Smooth muscle cell (in vitro differentiated cells): Measurements from ENCODE around the gene HSBP1L1. TPM values are rescaled to one million over a fixed set of nuclear protein-coding genes. Genes with fewer than 3 reads are reported as not detected.

ENCODE experiments used
- DNase-seq: peaks from one replicate; lab custom pipeline; 2025; ENCODE audit not compliant: unreplicated experiment; lab: John Stamatoyannopoulos, UW
- H2AFZ ChIP-seq: fragments of 200-600 bp; sonication (generic); 2 replicates; pipeline ENCODE4 v1.6.0; 2016; ENCODE audit warnings: antibody characterized with exemption, low read depth, mild to moderate bottlenecking
- H3F3A ChIP-seq: fragments of 200-600 bp; sonication (generic); 2 replicates; pipeline ENCODE4 v1.6.0; 2017; ENCODE audit warnings: antibody characterized with exemption, low read depth
- H3K27ac ChIP-seq: fragments of 200-600 bp; sonication (generic); 2 replicates; pipeline ENCODE4 v1.5.1; 2016; ENCODE audit warnings: low read depth, mild to moderate bottlenecking
- H3K27me3 ChIP-seq: fragments of 200-600 bp; sonication (generic); 2 replicates; pipeline ENCODE4 v1.6.1; 2016; ENCODE audit warnings: low read depth, mild to moderate bottlenecking
- H3K36me3 ChIP-seq: fragments of 200-600 bp; sonication (generic); 2 replicates; pipeline ENCODE4 v1.5.1; 2016; ENCODE audit warnings: low read depth
- H3K4me1 ChIP-seq: fragments of 200-600 bp; sonication (generic); 2 replicates; pipeline ENCODE4 v1.5.1; 2016; ENCODE audit warnings: low read depth
- H3K4me2 ChIP-seq: fragments of 200-600 bp; sonication (generic); 2 replicates; pipeline ENCODE4 v1.6.0; 2016; ENCODE audit warnings: mild to moderate bottlenecking
- H3K4me3 ChIP-seq: fragments of 200-600 bp; sonication (generic); 2 replicates; pipeline ENCODE4 v1.5.1; 2016; ENCODE audit warnings: mild to moderate bottlenecking
- H3K79me2 ChIP-seq: fragments of 200-600 bp; sonication (generic); 2 replicates; pipeline ENCODE4 v1.6.0; 2016; ENCODE audit warnings: low read depth, mild to moderate bottlenecking
- H3K9ac ChIP-seq: fragments of 200-600 bp; sonication (generic); 2 replicates; pipeline ENCODE4 v1.6.0; 2016; ENCODE audit warnings: low read depth
- H3K9me3 ChIP-seq: fragments of 200-600 bp; sonication (generic); replicated peaks from 2 replicates; pipeline ENCODE4 v1.5.1; 2016; ENCODE audit warnings: low read depth
- H4K20me1 ChIP-seq: fragments of 200-600 bp; sonication (generic); 2 replicates; pipeline ENCODE4 v1.6.0; 2016; ENCODE audit warnings: low read depth
- WGBS: methylation state at CpG from one replicate; pipeline ENCODE4 v1.1.7; 2016; ENCODE audit warnings: low lambda C conversion rate; 5-methylcytosine and 5-hydroxymethylcytosine counted together
- polyA plus RNA-seq: library from polyadenylated mRNA; unstranded; fragments of >200 nt; fragmentation: Nextera tagmentation; extraction: Ambion mirVana; gene quantifications from 2 replicates; pipeline ENCODE4 v1.2.1, GENCODE V29; 2016
- total RNA-seq: library from RNA; depleted of rRNA; stranded (reverse); fragments of >200 nt; gene quantifications from 2 replicates; pipeline ENCODE4 v1.2.3, GENCODE V29; 2014
- TF ChIP-seq, protein P1 (sequence below): fragments of 200-600 bp; sonication (generic); IDR thresholded peaks from 2 replicates; pipeline ENCODE4 v1.5.1; 2017; ENCODE audit warnings: borderline replicate concordance, mild to moderate bottlenecking, antibody characterized with exemption; ENCODE audit not compliant: insufficient read depth, poor library complexity, severe bottlenecking

The HSBP1L1 gene
- total and polyA plus RNA-seq, 2 experiments from 2014 or later: 12.4 to 24.6 TPM

DNA sequence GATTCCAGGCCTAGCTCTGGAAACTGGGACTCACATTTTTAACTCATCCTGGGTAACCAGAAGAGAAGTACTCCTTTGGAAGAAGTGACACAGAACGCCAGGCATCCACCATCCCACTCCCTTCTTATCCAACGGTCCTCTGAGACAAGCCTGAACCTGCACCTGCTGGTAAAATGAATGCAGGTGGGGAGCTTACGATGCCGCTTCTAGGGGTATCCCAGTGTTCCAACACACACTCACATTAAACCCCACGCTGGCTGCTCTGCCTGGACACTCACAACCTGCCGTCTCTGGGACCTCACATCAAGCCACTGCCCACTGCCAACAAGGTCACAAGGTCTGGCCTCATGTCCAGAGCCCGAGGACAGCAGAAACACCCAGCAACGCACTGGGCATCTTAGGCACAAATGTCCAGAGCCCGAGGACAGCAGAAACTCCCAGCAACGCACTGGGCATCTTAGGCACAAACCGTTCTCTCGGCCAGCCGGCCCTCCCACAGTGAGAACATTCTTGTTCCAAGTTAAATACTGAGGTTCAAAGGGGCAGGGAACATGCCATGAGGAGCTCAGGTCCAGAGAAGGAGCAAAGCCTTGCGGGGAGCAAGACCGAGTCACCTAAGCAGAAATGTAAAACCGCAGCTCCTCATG, 22.8 kb upstream of the HSBP1L1 start:
- Histone ChIP-seq H3K27me3 (no peaks in the 10 kb centered on the region), H3K9ac (no peak overlapping the region), H3K4me2 (no peak overlapping the region), H3K79me2 (peaks cover 71% of the 10 kb centered on the region), H3K4me3 (no peak overlapping the region), H3F3A (no peaks in the 10 kb centered on the region), H3K4me1 (no peaks in the 10 kb centered on the region), H3K9me3 (no peaks in the 10 kb centered on the region), H2AFZ (no peak overlapping the region), H3K27ac (no peak overlapping the region), H4K20me1 (peaks cover 100% of the 10 kb centered on the region), H3K36me3 (no peaks in the 10 kb centered on the region)
- 95% methylated on average over 16 of the region's 16 CpGs for WGBS
- TF ChIP-seq, protein P1, sequence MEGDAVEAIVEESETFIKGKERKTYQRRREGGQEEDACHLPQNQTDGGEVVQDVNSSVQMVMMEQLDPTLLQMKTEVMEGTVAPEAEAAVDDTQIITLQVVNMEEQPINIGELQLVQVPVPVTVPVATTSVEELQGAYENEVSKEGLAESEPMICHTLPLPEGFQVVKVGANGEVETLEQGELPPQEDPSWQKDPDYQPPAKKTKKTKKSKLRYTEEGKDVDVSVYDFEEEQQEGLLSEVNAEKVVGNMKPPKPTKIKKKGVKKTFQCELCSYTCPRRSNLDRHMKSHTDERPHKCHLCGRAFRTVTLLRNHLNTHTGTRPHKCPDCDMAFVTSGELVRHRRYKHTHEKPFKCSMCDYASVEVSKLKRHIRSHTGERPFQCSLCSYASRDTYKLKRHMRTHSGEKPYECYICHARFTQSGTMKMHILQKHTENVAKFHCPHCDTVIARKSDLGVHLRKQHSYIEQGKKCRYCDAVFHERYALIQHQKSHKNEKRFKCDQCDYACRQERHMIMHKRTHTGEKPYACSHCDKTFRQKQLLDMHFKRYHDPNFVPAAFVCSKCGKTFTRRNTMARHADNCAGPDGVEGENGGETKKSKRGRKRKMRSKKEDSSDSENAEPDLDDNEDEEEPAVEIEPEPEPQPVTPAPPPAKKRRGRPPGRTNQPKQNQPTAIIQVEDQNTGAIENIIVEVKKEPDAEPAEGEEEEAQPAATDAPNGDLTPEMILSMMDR: no peak
- DNase-seq: no peak

GRCh38 chr18:79942211-79942610, 22.2 kb upstream of the HSBP1L1 start:
- Histone ChIP-seq H3K9me3 (no peaks in the 10 kb centered on the region), H3K9ac (no peak overlapping the region), H3K4me2 (no peak overlapping the region), H3K27me3 (no peaks in the 10 kb centered on the region), H2AFZ (no peak overlapping the region), H3K79me2 (peaks cover 70% of the 10 kb centered on the region), H3K27ac (no peak overlapping the region), H3K4me1 (no peaks in the 10 kb centered on the region), H4K20me1 (peaks cover 100% of the 10 kb centered on the region), H3F3A (no peaks in the 10 kb centered on the region), H3K4me3 (no peak overlapping the region), H3K36me3 (no peaks in the 10 kb centered on the region)
- WGBS: 97% methylated on average over 7 of the region's 7 CpGs
- no peak for DNase-seq
- TF ChIP-seq, protein P1: no peak

DNA sequence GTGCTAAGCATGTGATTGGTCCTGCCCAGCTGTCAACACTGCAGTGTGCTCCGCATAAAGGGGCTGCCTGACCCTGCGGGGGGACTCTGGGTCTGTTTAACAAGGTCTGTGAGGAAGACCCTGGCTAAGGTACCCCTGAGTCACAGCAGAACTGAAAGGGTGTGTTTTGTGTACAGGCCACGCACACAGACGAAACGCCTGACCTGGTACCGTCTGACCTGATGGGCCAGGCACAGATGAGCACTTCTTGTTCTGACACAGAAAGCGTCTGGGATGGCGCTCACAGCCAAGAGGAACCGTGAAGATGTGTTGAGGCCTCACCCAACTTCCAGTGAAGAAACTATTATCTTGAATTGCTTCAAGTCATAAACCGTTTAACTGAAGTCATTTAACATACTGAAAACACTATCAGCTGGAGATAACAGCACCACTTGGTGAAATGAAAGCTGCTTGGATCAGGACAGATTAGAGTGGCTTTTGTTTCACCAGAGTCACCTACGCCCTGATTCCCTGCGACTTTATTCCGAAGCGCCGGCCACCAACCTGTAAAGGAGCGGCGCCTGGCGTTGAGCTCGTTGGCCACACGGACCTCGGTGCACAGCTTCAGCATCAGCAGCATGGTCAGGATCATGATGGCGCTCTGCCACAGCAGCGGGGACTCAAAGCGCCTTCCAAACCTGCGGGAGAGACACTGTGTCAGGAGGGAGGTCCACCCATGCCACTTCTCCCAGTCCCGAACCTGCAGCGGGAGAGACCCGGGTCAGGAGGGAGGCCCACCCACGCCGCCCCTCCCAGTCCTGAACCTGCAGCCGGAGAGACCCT, 21.4 kb upstream of the HSBP1L1 start:
- TF ChIP-seq, protein P1: no peak
- H3K4me3 ChIP-seq: no peak overlapping the region
- peaks cover 99% of the 10 kb centered on the region for H4K20me1 ChIP-seq
- H3K9ac ChIP-seq: no peak overlapping the region
- H3F3A ChIP-seq: no peaks in the 10 kb centered on the region
- 90% methylated on average over 31 of the region's 31 CpGs for WGBS
- no peak overlapping the region for H3K4me2 ChIP-seq
- H3K36me3 ChIP-seq: no peaks in the 10 kb centered on the region
- H2AFZ ChIP-seq: no peak overlapping the region
- H3K79me2 ChIP-seq: peaks cover 68% of the 10 kb centered on the region
- no peaks in the 10 kb centered on the region for H3K27me3 ChIP-seq
- no peaks in the 10 kb centered on the region for H3K4me1 ChIP-seq
- DNase-seq: no peak
- H3K9me3 ChIP-seq: no peaks in the 10 kb centered on the region
- H3K27ac ChIP-seq: no peak overlapping the region
